ENCODE data around the gene SLC34A1.
A peak's percentile ranks its signal among the peaks of the same experiment; 100 is the strongest.

Gene SLC34A1

GRCh38 chr5:177363565-177363964 lies 20.7 kb upstream of the SLC34A1 start:
- no peak for TF ChIP-seq CTCF (IDR thresholded peaks at IDR 0.05; ENCODE audit: low read depth, low read length)
- H3K4me3 ChIP-seq (replicated peaks in 1 of 2; ENCODE audit: low read depth in 2 of 2, low read length in 2 of 2) = peak overlapping the region; percentile 5 to 45
- no peak for DNase-seq (ENCODE audit: low read depth in 2 of 2)

GRCh38 chr5:177364159-177364962 lies 19.9 kb upstream of the SLC34A1 start:
- no peak for TF ChIP-seq CTCF (IDR thresholded peaks at IDR 0.05; ENCODE audit: low read depth, low read length)
- DNase-seq (ENCODE audit: low read depth in 2 of 2) = peak in 1 of 2 donors; percentile 27
- no peak overlapping the region for H3K4me3 ChIP-seq (replicated peaks in 1 of 2; ENCODE audit: low read depth in 2 of 2, low read length in 2 of 2)

- no peak overlapping the region for H3K4me3 ChIP-seq (replicated peaks in 1 of 2; ENCODE audit: low read depth in 2 of 2, low read length in 2 of 2)
- TF ChIP-seq CTCF (IDR thresholded peaks at IDR 0.05; ENCODE audit: low read depth, low read length) = no peak
- DNase-seq (ENCODE audit: low read depth in 2 of 2) = no peak
These were observed 18.2 kb upstream of the SLC34A1 start for GRCh38 chr5:177365845-177366527.

GRCh38 chr5:177366528-177367322 lies 17.5 kb upstream of the SLC34A1 start:
- H3K4me3 ChIP-seq (replicated peaks in 1 of 2; ENCODE audit: low read depth in 2 of 2, low read length in 2 of 2) = peak overlapping the region; percentile 44 to 45
- peak; percentile 75 to 91 for DNase-seq (ENCODE audit: low read depth in 2 of 2)

GRCh38 chr5:177367323-177367848 lies 16.8 kb upstream of the SLC34A1 start:
- H3K4me3 ChIP-seq (replicated peaks in 1 of 2; ENCODE audit: low read depth in 2 of 2, low read length in 2 of 2) = peak overlapping the region; percentile 44 to 45
- TF ChIP-seq CTCF (IDR thresholded peaks at IDR 0.05; ENCODE audit: low read depth, low read length) = peak; percentile 5
- no peak for DNase-seq (ENCODE audit: low read depth in 2 of 2)

More at GRCh38 chr5:177366528-177367322, 17.5 kb upstream of the SLC34A1 start:
- no peak for TF ChIP-seq CTCF (IDR thresholded peaks at IDR 0.05; ENCODE audit: low read depth, low read length)
